HG03575 (cell line): ENCODE measurements around the gene CAPN2.
"Not testable (repeated sequence)": the region's sequence is repeated elsewhere in the genome, so short reads cannot be mapped to it uniquely, and the experiment has no call there.

Experiments
- ATAC-seq: cut with Tn5 transposase; IDR thresholded peaks from one replicate; pipeline ENCODE4 v1.9.1; 2021; ENCODE audit not compliant: unreplicated experiment, insufficient number of reproducible peaks, low FRiP score; ENCODE audit errors: extremely low read depth

CAPN2 gene

GRCh38 chr1:223810586-223810985, 98.2 kb downstream of the CAPN2 start:
- no peak for ATAC-seq

DNA sequence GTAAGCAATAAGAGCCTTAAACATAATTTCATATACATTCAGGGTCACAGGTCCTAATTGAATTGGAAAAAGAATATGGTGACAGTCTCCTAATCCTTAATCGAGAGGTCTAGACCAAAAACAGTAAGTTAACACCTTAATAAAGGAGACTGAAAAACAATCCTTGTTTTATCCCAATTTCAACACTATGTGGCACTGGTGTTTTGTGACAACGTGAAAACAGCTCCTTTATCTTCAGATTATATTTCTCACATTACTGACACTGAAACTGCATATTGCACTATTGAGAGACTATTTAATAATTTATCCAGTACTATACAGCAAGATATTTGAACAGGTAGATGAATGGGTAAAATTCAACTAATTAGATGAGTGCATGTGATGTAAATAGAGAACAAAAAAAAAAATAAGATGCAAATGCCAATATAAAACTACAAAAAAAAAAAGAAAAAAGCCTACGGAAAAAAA, 99.3 kb downstream of the CAPN2 start:
- no peak for ATAC-seq

DNA sequence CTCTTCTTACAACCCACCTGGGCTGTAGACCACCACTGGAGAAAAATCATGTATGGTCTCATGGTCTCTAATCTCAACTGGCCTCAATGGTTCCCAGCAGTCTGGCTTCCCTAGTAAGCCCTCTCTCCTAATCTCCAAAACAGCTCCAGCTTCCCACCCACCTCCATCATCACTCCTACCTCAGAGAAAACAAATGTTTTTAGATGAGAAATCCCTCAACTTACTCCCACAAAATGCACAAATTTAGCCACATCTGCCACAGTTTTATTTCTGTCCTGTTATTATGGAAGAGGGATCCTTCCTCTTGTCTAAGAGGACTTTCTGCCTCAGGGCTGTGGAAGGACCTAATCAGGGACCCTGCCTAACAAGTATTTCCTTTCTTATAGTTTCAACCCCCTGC, 101.3 kb downstream of the CAPN2 start:
- no peak for ATAC-seq

DNA sequence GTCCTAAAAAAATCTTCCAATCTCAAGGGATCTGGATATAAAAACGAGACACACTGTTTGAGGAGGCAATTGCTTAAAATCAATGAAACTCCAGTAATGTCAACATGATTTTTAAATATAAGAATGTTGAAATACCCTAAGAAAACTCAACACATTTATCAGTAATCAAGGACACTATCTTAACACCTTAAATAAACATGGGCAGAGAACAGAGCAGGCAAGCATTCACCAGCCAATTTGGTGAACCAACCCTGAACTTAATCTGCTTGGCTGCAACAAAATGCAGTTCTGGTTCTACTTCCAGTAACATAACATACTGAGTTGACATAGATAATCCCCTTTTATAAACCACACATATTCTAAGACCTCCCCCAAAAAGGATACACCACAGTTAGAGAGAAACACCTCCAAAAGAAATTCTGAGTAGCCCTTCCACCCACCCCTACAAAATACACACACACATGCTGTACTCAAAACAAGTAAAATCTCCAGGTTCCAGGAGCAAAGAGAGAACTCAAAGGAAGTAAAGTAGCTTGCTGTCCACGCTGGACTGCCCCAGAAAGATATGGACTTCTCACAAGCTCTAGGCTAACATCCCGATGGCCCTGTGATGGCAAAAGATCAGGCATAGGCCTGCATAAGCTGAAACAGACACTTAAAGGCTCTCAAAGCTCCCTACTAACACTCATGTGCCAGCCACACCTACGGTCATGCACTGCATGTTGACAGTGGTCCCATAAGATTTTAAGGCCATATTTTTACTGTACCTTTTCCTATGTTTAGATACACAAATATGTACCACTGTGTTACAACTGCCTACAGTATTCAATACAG, 102.9 kb downstream of the CAPN2 start:
- no peak for ATAC-seq

GRCh38 chr1:223815865-223816264, 103.5 kb downstream of the CAPN2 start:
- ATAC-seq = no peak

GRCh38 chr1:223817265-223817664, 104.9 kb downstream of the CAPN2 start:
- ATAC-seq = not testable (repeated sequence)

GRCh38 chr1:223819730-223820514, 107.6 kb downstream of the CAPN2 start:
- no peak for ATAC-seq

DNA sequence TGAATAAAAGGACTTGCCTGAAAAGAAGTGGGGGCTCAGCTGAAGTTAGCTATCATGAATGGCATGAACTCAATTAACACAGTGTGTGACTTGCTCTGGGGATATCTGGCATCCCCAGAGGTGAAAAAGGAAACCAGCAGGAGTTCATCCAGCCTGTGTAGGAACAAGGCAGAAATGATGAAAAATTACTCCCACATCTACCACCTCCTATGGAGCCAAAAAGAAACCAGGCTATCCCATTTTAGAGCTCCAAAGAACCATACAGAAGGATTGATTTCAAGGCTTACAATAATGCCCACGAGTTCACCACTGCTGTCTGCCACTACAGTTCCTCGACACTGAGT, 108.1 kb downstream of the CAPN2 start:
- ATAC-seq = no peak

DNA sequence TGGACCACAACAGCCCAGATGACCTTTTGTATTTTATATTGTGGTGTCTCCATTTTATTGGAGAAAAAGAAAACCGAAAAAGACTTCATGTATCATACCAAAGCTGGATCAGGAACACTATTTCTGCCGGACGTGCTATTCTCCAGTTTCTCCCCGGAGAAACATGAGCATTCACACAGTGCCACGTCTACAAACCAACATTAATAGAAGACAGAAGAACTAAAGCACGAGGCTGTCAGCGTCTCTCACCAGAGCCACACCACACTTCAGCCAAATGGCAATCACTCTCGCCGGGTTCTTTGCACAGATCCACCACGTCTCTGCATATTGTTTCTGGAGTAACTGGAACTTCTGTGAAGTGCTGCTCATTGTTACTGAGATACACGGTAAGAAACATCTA, 108.6 kb downstream of the CAPN2 start:
- no peak for ATAC-seq

GRCh38 chr1:223824287-223824686, 111.9 kb downstream of the CAPN2 start:
- ATAC-seq = no peak

DNA sequence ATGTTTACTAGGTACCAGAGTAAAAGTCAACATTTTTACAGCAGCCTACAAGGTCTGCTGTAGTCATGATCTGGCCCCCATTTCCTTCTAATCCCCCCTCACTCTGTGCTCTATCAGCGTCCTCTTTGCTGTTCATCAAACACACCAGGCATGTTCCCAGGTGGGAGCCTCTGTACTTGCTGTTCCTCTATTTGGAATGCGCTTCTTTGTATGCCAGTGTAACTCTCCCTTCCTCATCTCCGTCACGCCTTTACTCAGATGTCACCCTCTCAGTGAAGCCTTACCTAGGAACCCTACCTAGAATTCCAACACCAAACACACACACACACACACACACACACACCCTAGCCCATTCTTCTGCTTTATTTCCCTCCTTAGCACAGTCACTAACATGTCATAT, 112.4 kb downstream of the CAPN2 start:
- no peak for ATAC-seq
